PC-9 (cell line): Measurements from ENCODE around the gene MARVELD2. TPM values are rescaled to one million over a fixed set of nuclear protein-coding genes. Genes with fewer than 3 reads are reported as not detected.

Experiments
- BruUV-seq: library from RNA; stranded (reverse); fragments of 400-500 nt; replicated peaks from 2 replicates; lab custom pipeline; 2021; lab: Mats Ljungman, UMichigan
- CTCF ChIA-PET: fragments of 300-600 bp; sonication (Branson Sonifier 250); formaldehyde crosslinking; loops from one replicate; lab custom pipeline; 2022; ENCODE audit warnings: antibody characterized with exemption; lab: Charles Lee
- POLR2A ChIA-PET: fragments of 300-600 bp; sonication (Branson Sonifier 250); formaldehyde crosslinking; loops from one replicate; lab custom pipeline; 2022; ENCODE audit warnings: antibody characterized with exemption; ENCODE audit not compliant: unreplicated experiment; lab: Charles Lee
- DNase-seq, 2 experiments: peaks; one replicate each; pipeline versions ENCODE4 v3.0.0 to v3.0.0-alpha.2; 2015 to 2022; ENCODE audit warnings: mixed read lengths in 1 of 2
- H2AFZ ChIP-seq: fragments of 200-600 bp; sonication (generic); 2 replicates; pipeline ENCODE4 v1.8.1; 2017; ENCODE audit warnings: antibody characterized with exemption
- H3F3A ChIP-seq: fragments of 200-600 bp; sonication (generic); 2 replicates; pipeline ENCODE4 v1.8.1; 2017; ENCODE audit warnings: antibody characterized with exemption, mild to moderate bottlenecking, low read depth; ENCODE audit not compliant: insufficient read depth
- H3K27ac ChIP-seq: fragments of 200-600 bp; sonication (generic); 2 replicates; pipeline ENCODE4 v1.6.1; 2016; ENCODE audit warnings: mixed run types
- H3K27me3 ChIP-seq: fragments of 200-600 bp; sonication (generic); 2 replicates; pipeline ENCODE4 v1.6.1; 2016; ENCODE audit warnings: low read depth, mixed run types; ENCODE audit not compliant: insufficient read depth
- H3K36me3 ChIP-seq: fragments of 200-600 bp; sonication (generic); 2 replicates; pipeline ENCODE4 v1.6.1; 2016; ENCODE audit warnings: low read depth, mixed run types
- H3K4me1 ChIP-seq: fragments of 200-600 bp; sonication (generic); replicated peaks from 2 replicates; pipeline ENCODE4 v1.6.1; 2016; ENCODE audit warnings: mixed run types; ENCODE audit not compliant: insufficient read depth
- H3K4me2 ChIP-seq: fragments of 200-600 bp; sonication (generic); 2 replicates; pipeline ENCODE4 v1.6.1; 2017; ENCODE audit warnings: mixed run types
- H3K4me3 ChIP-seq: fragments of 200-600 bp; sonication (generic); 2 replicates; pipeline ENCODE4 v1.6.1; 2016; ENCODE audit warnings: mixed run types
- H3K79me2 ChIP-seq: fragments of 200-600 bp; sonication (generic); 2 replicates; pipeline ENCODE4 v1.6.1; 2017; ENCODE audit warnings: low read depth, mixed run types
- H3K9me2 ChIP-seq: fragments of 200-600 bp; sonication (generic); 2 replicates; pipeline ENCODE4 v1.8.1; 2017; ENCODE audit warnings: mild to moderate bottlenecking; ENCODE audit not compliant: insufficient read depth
- H3K9me3 ChIP-seq: fragments of 200-600 bp; sonication (generic); 2 replicates; pipeline ENCODE4 v1.8.1; 2016; ENCODE audit warnings: low read depth; ENCODE audit not compliant: insufficient read depth
- H4K20me1 ChIP-seq: fragments of 200-600 bp; sonication (generic); 2 replicates; pipeline ENCODE4 v1.8.1; 2017; ENCODE audit not compliant: insufficient read depth
- EZH2 ChIP-seq: fragments of 200-600 bp; sonication (generic); IDR thresholded peaks from 2 replicates; pipeline ENCODE4 v1.8.0; 2017; ENCODE audit warnings: antibody characterized with exemption, low read depth
- intact Hi-C: fragments of 100-400 bp; cut with micrococcal nuclease; formaldehyde crosslinking; loops from one replicate; pipeline ENCODE4 v1.10.0; 2022; ENCODE audit not compliant: unreplicated experiment
- total RNA-seq: library from RNA; stranded (reverse); gene quantifications from 2 replicates; pipeline ENCODE4 v1.2.3, GENCODE V29; 2021
- TF ChIP-seq, protein P1 (sequence below): fragments of 200-600 bp; sonication (generic); conservative IDR thresholded peaks from 2 replicates; pipeline ENCODE4 v1.6.1; 2017; ENCODE audit warnings: mixed run types, antibody characterized with exemption, mild to moderate bottlenecking, moderate library complexity

The MARVELD2 gene
- total RNA-seq, 1 experiment from 2014 or later, result 21.0 TPM

DNA sequence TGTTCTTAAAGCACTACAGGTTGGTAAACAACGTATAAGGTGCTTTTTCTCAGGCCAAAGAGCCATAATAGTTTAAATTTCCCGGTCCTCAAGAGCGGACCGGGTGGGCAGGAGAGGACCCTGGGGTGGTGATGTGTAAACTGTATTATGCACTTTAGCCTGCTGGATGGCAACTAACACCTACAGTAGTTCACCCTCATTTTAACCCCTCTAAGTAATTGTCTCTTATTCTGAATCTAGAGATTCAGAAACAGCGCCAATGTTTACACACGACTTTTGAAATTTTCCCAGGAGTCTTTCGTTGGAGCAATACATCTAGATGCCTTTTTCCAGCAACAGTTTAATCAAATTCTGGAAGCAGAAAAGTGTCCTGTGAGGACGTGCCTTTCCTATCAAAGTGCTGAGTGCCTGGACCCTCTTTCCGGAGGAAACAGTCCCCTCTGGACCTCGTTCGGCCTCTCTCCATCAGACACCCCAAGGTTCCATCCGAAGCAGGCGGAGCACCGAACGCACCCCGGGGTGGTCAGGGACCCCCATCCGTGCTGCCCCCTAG, 77.0 kb downstream of the MARVELD2 start:
- peaks cover 42% of the 10 kb centered on the region for H3K79me2 ChIP-seq
- H3K27me3 ChIP-seq, result no peaks in the 10 kb centered on the region
- POLR2A ChIA-PET, result interaction anchor here (0.6 kb wide), 1 partner anchor 10 kb away, joined by 6 read pairs; no protein-coding TSS in a partner anchor
- BruUV-seq, result TSS peak; percentile 76
- H3K27ac ChIP-seq, result peak overlapping the region; percentile 99
- intact Hi-C loops, result loop anchor here (2.0 kb wide), 2 partner anchors 25 to 77 kb away; partner anchors contain the start of gene MARVELD2
- no peaks in the 10 kb centered on the region for H3K9me3 ChIP-seq
- CTCF ChIA-PET, result no interaction called here
- H3K36me3 ChIP-seq, result peaks cover 4% of the 10 kb centered on the region
- H3K4me2 ChIP-seq, result peak overlapping the region; percentile 83
- H3F3A ChIP-seq, result peaks cover 24% of the 10 kb centered on the region
- H3K4me3 ChIP-seq, result peak overlapping the region; percentile 80
- H2AFZ ChIP-seq, result peak overlapping the region; percentile 82
- H4K20me1 ChIP-seq, result peaks cover 19% of the 10 kb centered on the region; the same call in 1 of the 2 replicates
- peaks cover 39% of the 10 kb centered on the region for H3K4me1 ChIP-seq
- no peaks in the 10 kb centered on the region for H3K9me2 ChIP-seq
- TF ChIP-seq, protein P1, sequence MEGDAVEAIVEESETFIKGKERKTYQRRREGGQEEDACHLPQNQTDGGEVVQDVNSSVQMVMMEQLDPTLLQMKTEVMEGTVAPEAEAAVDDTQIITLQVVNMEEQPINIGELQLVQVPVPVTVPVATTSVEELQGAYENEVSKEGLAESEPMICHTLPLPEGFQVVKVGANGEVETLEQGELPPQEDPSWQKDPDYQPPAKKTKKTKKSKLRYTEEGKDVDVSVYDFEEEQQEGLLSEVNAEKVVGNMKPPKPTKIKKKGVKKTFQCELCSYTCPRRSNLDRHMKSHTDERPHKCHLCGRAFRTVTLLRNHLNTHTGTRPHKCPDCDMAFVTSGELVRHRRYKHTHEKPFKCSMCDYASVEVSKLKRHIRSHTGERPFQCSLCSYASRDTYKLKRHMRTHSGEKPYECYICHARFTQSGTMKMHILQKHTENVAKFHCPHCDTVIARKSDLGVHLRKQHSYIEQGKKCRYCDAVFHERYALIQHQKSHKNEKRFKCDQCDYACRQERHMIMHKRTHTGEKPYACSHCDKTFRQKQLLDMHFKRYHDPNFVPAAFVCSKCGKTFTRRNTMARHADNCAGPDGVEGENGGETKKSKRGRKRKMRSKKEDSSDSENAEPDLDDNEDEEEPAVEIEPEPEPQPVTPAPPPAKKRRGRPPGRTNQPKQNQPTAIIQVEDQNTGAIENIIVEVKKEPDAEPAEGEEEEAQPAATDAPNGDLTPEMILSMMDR, result no peak
- TF ChIP-seq EZH2, result no peak
- DNase-seq, result no peak

DNA sequence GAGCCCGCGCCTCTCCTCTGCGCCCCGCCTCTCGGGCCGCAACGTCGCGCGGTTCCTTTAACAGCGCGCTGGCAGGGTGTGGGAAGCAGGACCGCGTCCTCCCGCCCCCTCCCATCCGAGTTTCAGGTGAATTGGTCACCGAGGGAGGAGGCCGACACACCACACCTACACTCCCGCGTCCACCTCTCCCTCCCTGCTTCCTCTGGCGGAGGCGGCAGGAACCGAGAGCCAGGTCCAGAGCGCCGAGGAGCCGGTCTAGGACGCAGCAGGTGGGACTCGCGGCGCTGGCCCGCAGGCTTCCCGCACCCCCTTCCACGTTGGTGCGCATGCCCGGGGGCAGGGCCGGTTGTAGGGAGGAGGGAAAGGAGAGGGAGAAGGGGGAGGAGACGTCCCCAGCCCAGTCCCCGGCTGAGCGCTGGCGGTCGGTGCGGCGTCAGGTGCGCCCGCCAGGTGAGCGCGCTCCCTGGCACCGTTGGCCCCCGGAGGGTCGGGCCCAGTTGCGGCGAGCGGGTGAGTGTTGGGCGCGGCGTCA, 77.5 kb downstream of the MARVELD2 start, which contains the start of gene OCLN:
Gene OCLN (plus strand): TSS at position 400 of the 532 bp plus-strand sequence. CDS start 11,455 bp downstream, outside the sequence.
- BruUV-seq, result no TSS peak
- peaks cover 44% of the 10 kb centered on the region for H3K4me1 ChIP-seq
- H3K4me2 ChIP-seq, result peak within 1 kb of the TSS; percentile 83
- H3K27ac ChIP-seq, result peak within 1 kb of the TSS; percentile 99
- H3K27me3 ChIP-seq, result no peaks in the 10 kb centered on the region
- H3K9me3 ChIP-seq, result no peaks in the 10 kb centered on the region
- peaks cover 24% of the 10 kb centered on the region for H3F3A ChIP-seq
- DNase-seq, result peak; percentile 83 to 92
- H2AFZ ChIP-seq, result peak within 1 kb of the TSS; percentile 82
- CTCF ChIA-PET, result interaction anchor here (0.6 kb wide), 1 partner anchor 909 kb away, joined by 6 read pairs; no protein-coding TSS in a partner anchor
- H4K20me1 ChIP-seq, result peaks cover 19% of the 10 kb centered on the region; the same call in 1 of the 2 replicates
- POLR2A ChIA-PET, result interaction anchor here (1.4 kb wide), 1 partner anchor 36 kb away, joined by 14 read pairs; no protein-coding TSS in a partner anchor
- intact Hi-C loops, result loop anchor here (2.0 kb wide), 2 partner anchors 24 to 78 kb away; partner anchors contain the start of gene MARVELD2
- H3K79me2 ChIP-seq, result peaks cover 47% of the 10 kb centered on the region
- TF ChIP-seq EZH2, result no peak
- TF ChIP-seq, protein P1, result no peak
- peak within 1 kb of the TSS; percentile 80 for H3K4me3 ChIP-seq
- H3K36me3 ChIP-seq, result peaks cover 4% of the 10 kb centered on the region
- no peaks in the 10 kb centered on the region for H3K9me2 ChIP-seq

DNA sequence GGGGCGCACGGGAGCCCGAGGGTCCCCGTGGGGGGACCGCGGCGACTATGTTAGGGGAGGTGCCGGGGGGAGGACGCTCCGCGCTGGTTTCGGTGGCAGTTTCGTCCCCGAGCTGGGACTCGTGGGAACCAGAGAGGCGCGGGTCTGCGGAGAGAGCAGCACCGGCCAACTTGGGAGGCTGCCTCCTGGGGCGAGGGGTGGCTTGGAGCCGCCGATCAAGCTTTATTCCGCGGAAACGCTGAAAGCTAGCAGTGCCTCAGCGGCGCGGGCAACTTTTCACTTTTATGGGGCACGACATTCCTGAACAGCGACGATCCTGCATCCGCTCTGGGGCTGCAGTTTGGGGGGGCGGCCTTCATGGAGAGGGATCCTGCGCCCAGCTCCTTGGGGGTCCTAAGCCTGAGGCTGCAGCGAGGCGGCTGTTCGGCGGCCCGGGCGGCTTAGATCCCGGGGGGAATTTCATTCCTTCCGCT, 78.0 kb downstream of the MARVELD2 start:
- intact Hi-C loops, result loop anchor here (1.0 to 2.0 kb wide), 3 partner anchors 24 to 78 kb away; partner anchors contain the start of gene MARVELD2
- Histone ChIP-seq H3K4me3 (peak overlapping the region; percentile 80), H3K9me3 (no peaks in the 10 kb centered on the region), H4K20me1 (peaks cover 19% of the 10 kb centered on the region; the same call in 1 of the 2 replicates), H3K27me3 (no peaks in the 10 kb centered on the region), H3F3A (peaks cover 24% of the 10 kb centered on the region), H3K27ac (peak overlapping the region; percentile 99), H2AFZ (no peak overlapping the region), H3K9me2 (no peaks in the 10 kb centered on the region), H3K79me2 (peaks cover 52% of the 10 kb centered on the region), H3K4me1 (peaks cover 47% of the 10 kb centered on the region), H3K4me2 (peak overlapping the region; percentile 83), H3K36me3 (peaks cover 4% of the 10 kb centered on the region)
- TF ChIP-seq, protein P1, result no peak
- TF ChIP-seq EZH2, result no peak
- BruUV-seq, result no TSS peak
- POLR2A ChIA-PET, result interaction anchor here (1.4 kb wide), 1 partner anchor 35 kb away, joined by 14 read pairs; no protein-coding TSS in a partner anchor
- DNase-seq, result no peak
- CTCF ChIA-PET, result interaction anchor here (0.6 kb wide), 1 partner anchor 908 kb away, joined by 6 read pairs; no protein-coding TSS in a partner anchor
